BJ (cell line): ENCODE measurements around the gene TACR2. TPM values are rescaled to one million over a fixed set of nuclear protein-coding genes. Genes with fewer than 3 reads are reported as not detected.

Source experiments
- CTCF ChIA-PET: fragments of 350-600 bp; formaldehyde crosslinking; extraction: SDS; loops from one replicate; lab custom pipeline; 2021; ENCODE audit warnings: antibody characterized with exemption, inconsistent platforms; lab: Yijun Ruan, JAX
- POLR2A ChIA-PET: fragments of 300-600 bp; sonication (Branson Sonifier 250); formaldehyde crosslinking; extraction: SDS; loops from one replicate; lab custom pipeline; 2021; ENCODE audit warnings: antibody characterized with exemption; lab: Charles Lee
- DNase-seq: peaks from one replicate; pipeline ENCODE4 v3.0.0-alpha.2; 2011; ENCODE audit warnings: low read depth
- H3K27me3 ChIP-seq: 2 replicates; pipeline ENCODE4 v1.6.0; 2011; ENCODE audit warnings: low read length; ENCODE audit not compliant: control insufficient read depth, insufficient read depth
- H3K36me3 ChIP-seq: 2 replicates; pipeline ENCODE4 v1.5.1; 2011; ENCODE audit warnings: low read length; ENCODE audit not compliant: control insufficient read depth, insufficient read depth
- H3K4me3 ChIP-seq: 2 replicates; pipeline ENCODE4 v1.5.1; 2011; ENCODE audit warnings: low read depth, mild to moderate bottlenecking, control low read depth, low read length
- CTCF ChIP-seq: IDR thresholded peaks from 2 replicates; pipeline ENCODE4 v1.5.1; 2011; ENCODE audit warnings: low read depth, mild to moderate bottlenecking, control low read depth, inconsistent platforms, low read length, moderate library complexity; ENCODE audit not compliant: insufficient read depth
- polyA plus RNA-seq: library from polyadenylated mRNA; depleted of rRNA; stranded (reverse); fragments of >200 nt; gene quantifications from 2 replicates; pipeline ENCODE4 v1.2.3, GENCODE V29; 2011

The TACR2 gene
- polyA plus RNA-seq, 1 experiment, result 0.09 TPM

- no peak for TF ChIP-seq CTCF
- Histone ChIP-seq H3K27me3 (no peaks in the 10 kb centered on the region), H3K4me3 (no peak overlapping the region), H3K36me3 (peaks cover 2% of the 10 kb centered on the region)
- ChIA-PET CTCF (interaction anchor here (0.8 to 3.2 kb wide), 9 partner anchors 8 to 174 kb away, joined by 3 to 24 read pairs (median 7); no protein-coding TSS in a partner anchor), POLR2A (interaction anchor here (0.6 kb wide), 2 partner anchors 49 to 168 kb away, joined by 3 read pairs; no protein-coding TSS in a partner anchor)
- DNase-seq, result no peak
These were observed 9.7 kb downstream of the TACR2 start for GRCh38 chr10:69406816-69407580.

GRCh38 chr10:69406302-69406811 lies 10.4 kb downstream of the TACR2 start:
- Histone ChIP-seq H3K36me3 (peaks cover 3% of the 10 kb centered on the region), H3K27me3 (no peaks in the 10 kb centered on the region), H3K4me3 (no peak overlapping the region)
- DNase-seq, result no peak
- ChIA-PET POLR2A (interaction anchor here (0.6 kb wide), 1 partner anchor 87 kb away, joined by 4 read pairs; no protein-coding TSS in a partner anchor), CTCF (interaction anchor here (1.6 to 3.2 kb wide), 4 partner anchors 8 to 169 kb away, joined by 4 to 24 read pairs (median 16); no protein-coding TSS in a partner anchor)
- TF ChIP-seq CTCF, result no peak

- peaks cover 12% of the 10 kb centered on the region for H3K36me3 ChIP-seq
- CTCF ChIA-PET, result interaction anchor here (0.7 to 1.6 kb wide), 2 partner anchors 14 to 391 kb away, joined by 3 to 4 read pairs; no protein-coding TSS in a partner anchor
- no peaks in the 10 kb centered on the region for H3K27me3 ChIP-seq
- TF ChIP-seq CTCF, result no peak
- H3K4me3 ChIP-seq, result no peak overlapping the region
- no peak for DNase-seq
- POLR2A ChIA-PET, result no interaction called here
These were observed 11.5 kb downstream of the TACR2 start for GRCh38 chr10:69405221-69405620.

GRCh38 chr10:69404786-69405185 lies 11.9 kb downstream of the TACR2 start:
- H3K27me3 ChIP-seq, result no peaks in the 10 kb centered on the region
- no peak overlapping the region for H3K4me3 ChIP-seq
- ChIA-PET CTCF (interaction anchor here (2.2 kb wide), 1 partner anchor 12 kb away, joined by 13 read pairs; no protein-coding TSS in a partner anchor), POLR2A (no interaction called here)
- H3K36me3 ChIP-seq, result peaks cover 13% of the 10 kb centered on the region
- DNase-seq, result no peak
- no peak for TF ChIP-seq CTCF

- no peak for DNase-seq
- peaks cover 20% of the 10 kb centered on the region for H3K36me3 ChIP-seq
- TF ChIP-seq CTCF, result no peak
- ChIA-PET CTCF (interaction anchor here (0.6 to 2.2 kb wide), 5 partner anchors 10 to 166 kb away, joined by 3 to 13 read pairs (median 3); no protein-coding TSS in a partner anchor), POLR2A (no interaction called here)
- H3K4me3 ChIP-seq, result no peak overlapping the region
- no peaks in the 10 kb centered on the region for H3K27me3 ChIP-seq
These were observed 13.2 kb downstream of the TACR2 start for GRCh38 chr10:69403519-69403918.
